GM10248 (cell line): Measurements from ENCODE around the gene IMPACT.

Experiments
- CTCF ChIA-PET: fragments of 300-600 bp; sonication (Branson Sonifier 250); formaldehyde crosslinking; extraction: SDS; loops from one replicate; lab custom pipeline; 2021; ENCODE audit warnings: antibody characterized with exemption; lab: Yijun Ruan, JAX
- POLR2A ChIA-PET: fragments of 350-650 bp; sonication (Branson Sonifier 250); formaldehyde crosslinking; extraction: SDS; loops from one replicate; lab custom pipeline; 2020; ENCODE audit warnings: antibody characterized with exemption; lab: Yijun Ruan, JAX
- DNase-seq: peaks from one replicate; pipeline ENCODE4 v3.0.0; 2012; ENCODE audit errors: extremely low spot score
- TF ChIP-seq, protein P1 (sequence below): IDR thresholded peaks from 2 replicates; pipeline ENCODE4 v1.5.1; 2012; ENCODE audit warnings: mild to moderate bottlenecking, low read depth; ENCODE audit errors: extremely low read depth, missing control alignments, control extremely low read depth

The IMPACT gene

DNA sequence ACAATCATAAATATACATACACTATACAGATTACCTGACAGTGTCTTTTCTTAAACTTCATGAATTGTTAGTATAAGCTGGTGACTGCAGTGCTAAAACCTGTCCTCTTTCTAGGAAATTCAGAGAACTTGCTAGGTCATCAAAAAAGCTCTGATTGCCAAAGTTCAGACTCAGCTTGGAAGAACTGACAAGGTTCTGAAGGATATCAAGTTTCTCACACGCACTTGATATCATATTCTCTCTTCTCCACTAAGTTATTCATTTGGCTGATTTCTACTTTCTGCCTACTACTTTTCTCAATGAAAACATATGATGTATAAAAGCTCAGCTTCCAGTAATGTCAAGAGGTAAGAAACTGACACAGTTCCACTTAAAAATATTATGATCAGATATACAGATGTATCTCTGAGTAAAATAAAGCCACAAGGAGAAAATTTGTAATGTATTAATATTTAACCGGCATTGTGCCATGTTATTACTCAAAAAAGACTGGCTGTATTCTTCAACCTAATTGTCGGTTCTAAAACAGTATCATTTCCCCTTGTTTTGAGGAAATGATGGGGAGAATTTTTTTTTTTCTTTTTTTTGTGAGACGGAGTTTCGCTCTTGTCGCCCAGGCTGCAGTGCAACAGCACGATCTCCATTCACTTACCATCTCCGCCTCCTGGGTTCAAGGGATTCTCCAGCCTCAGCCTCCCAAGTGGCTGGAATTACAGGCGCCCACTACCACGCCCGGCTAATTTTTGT lies 31.2 kb upstream of the IMPACT start:
- POLR2A ChIA-PET, result interaction anchor here (0.6 kb wide), 1 partner anchor 13 kb away, joined by 3 read pairs; no protein-coding TSS in a partner anchor
- CTCF ChIA-PET, result no interaction called here
- TF ChIP-seq, protein P1, sequence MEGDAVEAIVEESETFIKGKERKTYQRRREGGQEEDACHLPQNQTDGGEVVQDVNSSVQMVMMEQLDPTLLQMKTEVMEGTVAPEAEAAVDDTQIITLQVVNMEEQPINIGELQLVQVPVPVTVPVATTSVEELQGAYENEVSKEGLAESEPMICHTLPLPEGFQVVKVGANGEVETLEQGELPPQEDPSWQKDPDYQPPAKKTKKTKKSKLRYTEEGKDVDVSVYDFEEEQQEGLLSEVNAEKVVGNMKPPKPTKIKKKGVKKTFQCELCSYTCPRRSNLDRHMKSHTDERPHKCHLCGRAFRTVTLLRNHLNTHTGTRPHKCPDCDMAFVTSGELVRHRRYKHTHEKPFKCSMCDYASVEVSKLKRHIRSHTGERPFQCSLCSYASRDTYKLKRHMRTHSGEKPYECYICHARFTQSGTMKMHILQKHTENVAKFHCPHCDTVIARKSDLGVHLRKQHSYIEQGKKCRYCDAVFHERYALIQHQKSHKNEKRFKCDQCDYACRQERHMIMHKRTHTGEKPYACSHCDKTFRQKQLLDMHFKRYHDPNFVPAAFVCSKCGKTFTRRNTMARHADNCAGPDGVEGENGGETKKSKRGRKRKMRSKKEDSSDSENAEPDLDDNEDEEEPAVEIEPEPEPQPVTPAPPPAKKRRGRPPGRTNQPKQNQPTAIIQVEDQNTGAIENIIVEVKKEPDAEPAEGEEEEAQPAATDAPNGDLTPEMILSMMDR, result no peak
- no peak for DNase-seq

DNA sequence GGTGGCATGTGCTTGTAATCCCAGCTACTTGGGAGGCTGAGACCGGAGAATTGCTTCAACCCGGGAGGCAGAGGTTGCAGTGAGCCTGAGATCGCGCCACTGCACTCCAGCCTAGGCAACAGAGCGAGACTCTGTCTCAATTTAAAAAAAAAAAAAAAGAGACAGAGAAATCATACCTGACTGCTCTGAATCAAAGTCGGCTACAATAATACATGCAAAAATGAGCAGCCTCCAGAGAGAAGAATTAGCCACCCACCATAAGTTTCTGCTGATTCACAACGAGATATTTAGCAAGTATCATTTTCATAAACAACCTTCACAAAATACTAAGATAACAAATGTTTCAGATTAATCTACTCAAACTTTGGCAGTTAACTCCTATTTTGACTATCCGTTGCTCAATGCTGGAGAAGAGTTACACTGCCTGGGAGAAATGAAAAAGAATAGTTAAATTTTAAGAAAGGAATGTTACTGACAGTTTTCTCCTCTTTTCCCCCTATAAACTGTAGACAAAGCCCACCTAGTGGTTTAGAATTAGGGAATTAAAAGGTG lies 30.3 kb upstream of the IMPACT start:
- TF ChIP-seq, protein P1, result no peak
- no peak for DNase-seq
- POLR2A ChIA-PET, result no interaction called here
- CTCF ChIA-PET, result no interaction called here

DNA sequence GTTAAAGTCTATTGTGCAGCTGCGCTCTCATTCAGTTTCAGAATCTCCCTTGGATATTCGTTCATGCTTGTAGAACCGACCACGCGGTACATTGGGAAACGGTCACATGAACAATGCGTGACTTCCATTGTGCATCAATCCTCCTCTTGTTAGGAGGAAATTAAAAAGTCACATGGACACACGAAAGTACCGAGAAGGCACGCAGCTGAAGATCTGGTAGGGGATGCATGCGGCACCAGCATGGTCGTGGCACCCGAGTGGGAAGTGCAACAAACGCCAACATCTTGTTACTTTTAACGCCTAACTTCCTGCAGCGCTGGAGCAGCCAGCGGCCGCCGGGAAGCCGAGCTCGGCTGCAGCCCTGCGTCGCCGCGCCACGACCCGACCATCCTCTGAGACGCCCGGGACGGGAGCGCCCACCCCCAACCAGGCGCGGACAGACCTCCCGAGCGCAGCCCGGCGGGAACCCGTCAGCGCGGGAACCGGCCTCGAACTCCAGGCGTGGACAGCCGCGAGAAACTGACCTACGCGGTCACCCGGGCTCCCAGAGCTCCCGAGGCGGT lies 29.3 kb upstream of the IMPACT start:
- no peak for DNase-seq
- TF ChIP-seq, protein P1, result no peak
- POLR2A ChIA-PET, result no interaction called here
- CTCF ChIA-PET, result no interaction called here

DNA sequence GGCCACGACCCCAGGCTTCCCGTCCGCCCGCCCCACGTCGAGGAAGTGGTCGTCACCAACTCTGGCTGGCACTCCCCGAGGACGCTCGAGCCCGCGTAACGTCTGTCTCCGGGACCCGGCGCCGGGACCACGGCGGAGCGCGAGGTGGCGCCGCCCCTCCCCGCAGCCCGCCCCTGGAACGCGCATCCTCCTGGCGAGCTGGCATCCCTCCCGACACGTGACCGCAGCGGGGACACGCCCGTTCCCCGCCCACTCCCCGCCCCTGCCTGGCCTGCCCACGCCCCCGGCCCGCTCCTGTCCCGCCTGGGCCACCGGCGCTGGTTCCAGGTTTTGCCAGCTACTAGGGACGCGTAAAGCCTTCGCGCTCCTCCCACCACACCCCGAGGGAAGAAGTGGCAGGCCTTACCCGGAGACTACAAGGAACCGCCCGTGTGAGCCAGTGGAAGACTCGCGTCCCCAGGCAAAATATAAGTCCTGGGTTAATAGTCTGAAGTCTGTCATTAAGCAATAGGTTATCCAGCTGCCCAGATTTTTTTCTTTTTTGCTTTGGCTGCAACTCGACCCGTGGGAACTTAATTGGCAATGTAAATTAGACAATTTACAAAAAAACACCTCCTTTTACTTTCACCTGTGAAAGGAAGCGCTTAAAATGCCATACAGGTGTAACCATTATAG lies 28.6 kb upstream of the IMPACT start, which contains the start of gene OSBPL1A:
Gene OSBPL1A (minus strand): TSS at position 131 of the 675 bp plus-strand sequence. CDS start 20,291 bp downstream, outside the sequence.
- peak; percentile 30 for DNase-seq
- POLR2A ChIA-PET, result no interaction called here

DNA sequence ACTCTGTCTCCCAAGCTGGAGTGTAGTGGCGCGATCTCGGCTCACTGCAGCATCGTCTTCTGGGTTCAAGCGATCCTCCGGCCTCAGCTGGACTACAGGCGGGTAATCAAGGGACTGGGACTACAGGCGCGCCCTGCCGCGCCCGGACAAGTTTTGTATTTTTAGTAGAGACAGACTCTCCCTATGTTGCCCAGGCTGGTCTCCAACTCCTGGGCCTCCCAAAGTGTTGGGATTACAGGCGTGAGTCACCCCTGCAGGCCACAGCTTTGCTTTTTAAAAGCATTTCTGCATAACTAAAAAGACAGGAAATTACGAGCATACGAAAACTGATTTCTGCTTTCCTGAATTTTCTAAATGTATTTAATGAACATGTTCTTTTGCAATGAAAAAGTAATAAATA lies 27.9 kb upstream of the IMPACT start:
- POLR2A ChIA-PET, result no interaction called here
- CTCF ChIA-PET, result no interaction called here
- TF ChIP-seq, protein P1, result no peak
- no peak for DNase-seq

More for the DNA sequence above, 28.6 kb upstream of the IMPACT start, which contains the start of gene OSBPL1A:
- TF ChIP-seq, protein P1, result no peak
- CTCF ChIA-PET, result no interaction called here

DNA sequence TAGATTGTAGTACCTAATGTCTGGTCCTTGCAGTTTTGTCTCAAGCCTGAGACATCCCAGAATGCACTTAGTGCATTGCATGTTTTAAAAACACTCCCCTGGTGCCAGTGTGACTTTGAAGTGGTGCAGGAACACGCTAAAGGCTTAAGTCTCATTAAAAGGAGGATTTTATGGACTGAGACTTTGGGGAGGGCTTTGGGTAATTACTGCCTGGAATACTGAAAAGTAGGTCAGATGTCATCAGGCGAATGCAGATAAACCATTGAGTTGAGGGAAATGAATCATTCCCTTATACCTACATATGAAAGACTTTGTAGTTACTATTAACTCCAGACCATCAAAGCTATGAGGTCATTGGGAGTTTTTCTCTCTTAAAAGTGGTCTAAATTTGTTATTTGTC lies 25.9 kb upstream of the IMPACT start:
- no peak for DNase-seq
- CTCF ChIA-PET, result no interaction called here
- POLR2A ChIA-PET, result no interaction called here
- TF ChIP-seq, protein P1, result no peak
